NCI-H345 treated with DMSO at 0.1 percent for 48 hours (cell line): ENCODE measurements around the gene SYNRG.

Source experiments
- DNase-seq: peaks from one replicate; lab custom pipeline; 2025; ENCODE audit not compliant: unreplicated experiment; lab: John Stamatoyannopoulos, UW

Gene SYNRG

DNA sequence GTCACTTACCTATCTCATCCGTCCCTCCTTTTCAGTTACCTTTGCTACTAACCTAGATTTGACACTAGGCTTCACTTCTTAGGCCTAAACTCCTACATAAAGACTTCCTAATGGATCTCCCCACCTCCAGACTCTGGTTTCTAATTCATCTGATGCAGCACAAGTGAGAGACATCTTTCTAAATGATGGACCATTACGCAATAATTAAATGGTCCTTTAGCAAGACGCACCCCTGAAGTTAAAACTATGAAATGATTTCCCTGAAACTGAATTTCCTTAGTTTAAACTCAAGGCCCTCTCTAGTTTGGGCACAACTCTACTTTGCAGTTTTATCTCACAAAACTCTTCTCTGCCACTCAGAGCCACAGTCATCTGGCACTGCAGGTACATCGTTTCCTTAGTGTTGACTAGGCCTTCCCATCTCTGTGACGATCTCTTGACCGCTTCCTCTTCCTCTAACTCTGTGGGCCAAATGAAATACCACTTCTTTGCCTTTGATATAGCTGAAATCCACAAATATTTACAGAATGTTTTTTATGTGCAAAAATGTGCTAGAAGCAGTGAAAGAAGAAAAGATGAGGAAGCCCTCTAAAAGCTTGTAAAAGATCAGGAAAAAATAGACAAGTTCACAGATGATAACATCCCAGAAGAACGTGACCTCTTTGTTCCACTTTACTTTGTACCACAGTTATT is 3.3 kb downstream of the SYNRG start:
- DNase-seq: no peak

DNA sequence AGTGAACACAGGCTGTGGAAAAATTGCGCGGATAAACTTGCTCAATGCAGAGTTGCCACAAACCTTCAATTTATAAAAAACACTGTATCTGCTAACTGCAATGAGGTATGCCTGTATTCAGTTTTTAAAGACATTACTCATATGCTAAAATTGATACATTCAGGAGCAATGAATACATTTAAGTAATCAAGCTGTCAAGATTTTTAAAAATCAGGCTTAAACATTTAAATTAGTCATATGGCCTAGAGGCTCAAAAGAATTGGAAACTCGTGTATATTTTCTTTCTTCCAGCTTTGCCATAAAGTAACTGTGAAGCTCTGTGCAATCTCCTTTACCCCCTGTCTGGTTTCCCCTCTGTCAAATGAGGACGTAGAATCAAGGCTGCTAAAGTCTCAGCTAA is 4.1 kb downstream of the SYNRG start:
- DNase-seq: no peak

DNA sequence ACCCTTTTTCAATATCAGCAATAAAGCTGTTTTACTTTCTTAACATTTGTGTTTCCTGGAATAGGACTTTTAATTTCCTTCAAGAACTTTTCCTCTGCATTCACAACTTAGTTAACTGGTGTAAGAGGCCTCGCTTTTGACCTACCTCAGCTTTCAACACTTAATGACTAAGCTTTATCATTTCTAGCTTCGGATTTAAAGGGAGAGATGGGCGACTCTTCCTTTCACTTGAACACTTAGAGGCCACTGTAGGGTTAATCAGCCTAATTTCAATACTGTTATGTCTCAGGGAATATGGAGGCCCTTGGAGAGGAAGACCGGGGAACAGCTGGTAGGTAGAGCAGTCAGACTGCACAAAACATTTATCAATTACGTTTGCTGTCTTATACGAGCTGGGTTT is 4.7 kb downstream of the SYNRG start:
- DNase-seq: no peak

DNA sequence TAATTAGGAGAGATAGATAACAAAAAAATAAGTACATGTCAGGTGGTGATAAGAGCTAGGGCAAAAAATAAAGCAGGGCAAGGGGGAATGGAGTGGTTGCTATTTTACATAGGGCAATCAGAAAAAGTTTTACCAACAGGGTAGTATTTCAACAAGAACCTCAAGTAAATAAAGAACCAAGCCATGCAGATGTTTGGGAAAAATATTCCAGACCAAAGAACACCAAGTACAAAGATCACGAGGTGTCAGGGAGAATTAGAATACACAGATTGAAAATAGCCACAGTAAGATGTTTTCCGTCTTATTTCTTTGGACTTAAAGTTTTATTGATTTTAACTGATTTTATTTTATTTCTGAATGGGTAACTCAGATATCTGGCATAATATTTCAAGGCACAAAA is 11.1 kb downstream of the SYNRG start:
- no peak for DNase-seq

DNA sequence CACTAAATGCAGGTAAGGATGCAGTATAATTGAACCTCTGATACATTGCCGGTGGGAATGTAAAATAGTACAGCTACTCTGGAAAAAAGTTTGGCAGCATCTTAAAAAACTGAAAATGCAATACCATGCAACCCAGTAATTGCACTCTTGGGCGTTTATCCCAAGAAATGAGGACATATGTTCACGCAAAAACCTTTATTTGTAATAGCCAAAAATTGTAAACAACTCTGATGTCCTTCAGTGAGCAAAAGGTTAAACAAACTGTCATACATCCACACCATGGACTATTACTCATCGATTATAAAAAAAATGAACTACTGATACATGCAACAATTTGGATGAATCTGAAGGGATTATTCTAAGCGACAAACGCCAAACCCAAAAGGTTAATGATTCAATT is 16.9 kb downstream of the SYNRG start:
- no peak for DNase-seq

DNA sequence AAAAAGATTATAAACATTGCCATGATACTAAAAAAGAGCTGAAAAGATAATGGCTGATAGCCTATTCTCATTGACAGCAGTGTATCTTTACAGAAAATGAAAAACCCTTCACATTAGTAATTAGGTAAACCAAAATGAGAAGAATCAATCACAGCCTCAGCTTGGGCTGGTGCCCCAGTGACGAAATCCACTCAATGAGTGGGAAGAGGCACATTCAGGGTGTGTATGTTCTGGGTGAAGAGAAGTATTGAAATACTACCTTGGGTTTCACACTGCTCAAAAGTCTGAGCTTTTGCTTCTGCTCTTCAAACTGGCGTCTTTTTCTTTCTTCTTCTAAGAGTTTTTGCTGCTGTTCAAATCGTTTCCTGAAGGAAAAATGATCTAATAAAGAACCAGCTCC is 24.2 kb downstream of the SYNRG start:
- no peak for DNase-seq

DNA sequence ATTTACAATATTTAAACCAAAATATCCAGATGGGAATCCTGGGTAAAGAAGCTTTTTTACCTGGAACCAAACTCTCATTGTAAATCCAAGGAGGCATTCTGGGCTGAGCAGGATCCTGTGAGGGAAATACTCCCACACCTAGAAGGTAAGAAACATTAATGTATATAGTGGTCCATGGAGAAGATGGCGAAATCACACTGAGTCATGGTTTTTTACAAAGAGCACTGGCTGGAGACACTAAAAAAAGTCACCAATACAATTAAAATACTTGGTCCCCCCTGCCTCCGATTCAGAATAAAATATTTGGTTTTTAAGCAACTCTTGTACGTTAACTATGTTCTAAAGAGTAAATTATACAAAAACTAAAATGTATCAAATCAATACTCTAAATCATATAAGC is 32.9 kb downstream of the SYNRG start:
- no peak for DNase-seq

DNA sequence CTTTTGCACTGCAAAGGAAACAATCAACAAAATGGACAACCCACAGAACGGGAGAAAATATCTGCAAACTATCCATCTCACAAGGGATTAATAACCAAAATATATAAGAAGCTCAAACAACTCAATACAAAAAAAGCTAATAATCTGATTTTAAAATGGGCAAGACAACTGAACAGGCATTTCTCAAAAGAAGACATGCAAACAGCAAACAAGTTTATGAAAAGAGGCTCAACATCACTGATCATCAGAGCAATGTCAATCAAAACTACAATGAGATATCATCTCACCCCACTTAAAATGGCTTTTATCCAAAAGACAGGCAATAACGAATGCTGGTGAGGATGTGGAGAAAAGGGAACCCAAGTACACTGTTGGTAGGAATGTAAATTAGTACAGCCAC is 34.8 kb downstream of the SYNRG start:
- DNase-seq: no peak

DNA sequence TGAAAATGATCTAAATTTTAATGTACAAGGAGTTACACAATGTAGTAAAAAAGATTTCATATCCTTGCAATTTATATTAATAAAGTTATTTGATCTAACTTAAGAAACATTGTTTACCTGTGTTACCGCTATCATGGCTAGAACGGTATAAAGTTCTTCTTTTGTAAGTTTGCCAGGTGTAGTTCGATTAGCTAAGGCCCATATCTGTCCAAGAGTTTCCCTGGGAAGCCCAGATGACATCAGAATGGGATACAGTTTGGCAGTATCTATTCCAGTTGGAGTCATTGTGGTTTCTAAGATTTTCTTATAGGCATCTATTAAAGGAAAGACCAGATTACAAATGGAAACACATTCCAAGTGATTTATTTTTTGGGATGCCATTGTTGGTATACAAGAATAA is 37.5 kb downstream of the SYNRG start:
- no peak for DNase-seq

DNA sequence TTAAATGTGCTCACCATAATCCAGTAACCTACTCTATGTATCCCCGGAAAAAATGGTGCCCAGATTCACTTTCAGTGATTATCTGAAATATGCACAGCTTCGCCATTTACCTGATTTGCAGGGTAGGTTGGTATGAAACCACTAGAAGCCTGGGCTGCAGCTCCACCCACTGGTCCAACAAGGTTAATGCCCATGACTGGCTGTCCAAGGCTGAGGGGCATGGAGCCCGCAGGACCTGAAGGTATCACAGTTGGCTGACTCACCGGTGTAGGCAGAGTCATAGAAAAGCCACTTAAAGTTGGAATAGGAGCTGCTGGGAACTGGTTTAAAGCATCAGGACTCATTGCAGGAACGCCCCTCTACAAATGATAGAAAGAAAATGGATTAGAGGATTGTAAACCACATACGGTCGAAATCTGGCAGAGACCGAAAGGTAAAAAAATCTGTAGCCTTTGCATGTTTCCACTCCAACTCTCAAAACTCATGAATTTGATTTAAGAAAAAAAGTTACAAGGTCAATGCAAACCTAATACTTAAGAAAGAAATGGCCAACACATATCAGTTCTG is 38.6 kb downstream of the SYNRG start:
- DNase-seq: no peak

DNA sequence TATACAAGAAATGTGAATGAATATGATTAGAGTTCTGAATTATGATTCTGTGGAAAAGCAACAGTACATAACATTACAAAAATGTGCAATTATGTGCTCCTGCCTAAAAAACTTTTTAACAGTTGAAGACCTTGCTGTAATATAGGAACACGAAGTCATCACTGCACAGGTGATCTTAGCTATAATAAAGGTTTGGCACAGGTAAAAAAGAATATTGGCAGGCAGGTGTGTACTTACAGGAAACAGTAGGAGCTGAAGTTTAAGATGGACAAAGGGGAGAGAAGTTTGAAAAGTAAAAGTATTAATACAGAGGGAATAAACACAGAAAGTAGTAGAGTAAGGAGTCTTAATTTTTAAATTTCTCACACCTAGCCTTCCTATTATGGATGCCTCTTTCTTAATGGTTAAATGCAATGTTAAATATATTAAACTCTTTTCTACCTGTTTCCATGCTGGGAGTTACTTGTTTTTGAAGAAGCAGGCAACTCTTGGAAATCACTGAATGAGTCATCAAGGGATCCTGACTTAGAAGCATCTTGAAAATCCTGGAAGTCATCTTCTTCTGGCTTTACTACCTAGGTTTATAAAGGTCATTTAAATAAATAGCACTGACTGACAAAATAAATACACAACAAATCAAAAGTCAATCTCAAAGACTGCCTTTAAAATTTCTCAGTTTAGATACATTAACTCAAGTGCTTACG is 40.7 kb downstream of the SYNRG start:
- no peak for DNase-seq

DNA sequence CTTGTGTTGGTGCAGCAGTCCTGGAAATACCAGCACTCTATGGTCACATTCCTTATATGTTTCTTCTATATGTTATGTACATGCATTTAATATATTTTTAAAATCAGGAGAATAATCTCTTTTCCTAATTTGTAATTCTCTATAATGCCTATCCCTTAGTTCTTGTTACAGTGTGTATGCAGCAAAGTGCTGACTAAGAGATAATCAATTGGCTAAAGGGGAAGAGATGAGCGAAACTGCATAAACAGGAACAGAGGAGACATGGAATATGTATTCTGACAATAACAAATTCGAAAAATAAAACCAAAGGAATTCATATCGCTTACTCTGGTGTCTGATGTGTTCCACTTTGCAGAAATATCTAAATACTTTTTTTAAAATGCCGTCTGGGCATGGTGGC is 41.7 kb downstream of the SYNRG start:
- no peak for DNase-seq

DNA sequence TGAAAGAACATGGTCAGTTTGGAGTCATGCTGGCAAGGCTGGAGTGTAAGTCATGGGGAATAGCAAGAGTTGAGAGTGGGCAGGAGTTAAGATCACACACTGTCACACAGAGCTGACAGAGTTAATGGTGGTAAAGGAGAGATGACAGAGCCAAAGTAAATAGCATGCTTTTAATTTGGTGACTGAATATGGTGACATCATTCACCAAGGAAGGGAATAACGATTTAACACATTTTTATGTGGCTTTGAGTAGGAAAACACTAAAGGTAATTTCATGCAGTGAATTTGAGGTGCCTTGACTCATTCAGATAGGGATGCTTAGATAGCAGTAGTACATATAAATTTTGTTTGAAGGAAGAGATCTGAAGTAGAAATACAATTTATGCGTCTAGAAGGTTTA is 42.1 kb downstream of the SYNRG start:
- no peak for DNase-seq

DNA sequence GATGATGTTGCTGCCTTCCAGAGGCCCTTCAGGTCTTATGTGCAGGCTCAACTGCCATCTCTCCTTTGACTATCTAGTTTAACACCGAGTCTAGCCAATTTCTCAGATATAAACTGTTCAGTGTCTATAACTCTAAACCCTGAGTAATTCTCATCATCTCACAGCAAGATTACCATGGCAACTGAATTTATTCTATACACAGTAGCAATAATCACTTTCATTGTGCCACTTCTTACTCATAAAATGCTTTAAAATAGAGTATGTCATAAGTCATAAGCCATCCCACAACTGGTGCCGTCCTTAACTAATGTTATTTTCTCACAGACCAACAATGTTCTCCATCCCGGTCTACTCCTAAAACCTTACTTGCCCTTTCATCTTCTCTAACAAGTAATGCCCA is 45.0 kb downstream of the SYNRG start:
- DNase-seq: no peak

DNA sequence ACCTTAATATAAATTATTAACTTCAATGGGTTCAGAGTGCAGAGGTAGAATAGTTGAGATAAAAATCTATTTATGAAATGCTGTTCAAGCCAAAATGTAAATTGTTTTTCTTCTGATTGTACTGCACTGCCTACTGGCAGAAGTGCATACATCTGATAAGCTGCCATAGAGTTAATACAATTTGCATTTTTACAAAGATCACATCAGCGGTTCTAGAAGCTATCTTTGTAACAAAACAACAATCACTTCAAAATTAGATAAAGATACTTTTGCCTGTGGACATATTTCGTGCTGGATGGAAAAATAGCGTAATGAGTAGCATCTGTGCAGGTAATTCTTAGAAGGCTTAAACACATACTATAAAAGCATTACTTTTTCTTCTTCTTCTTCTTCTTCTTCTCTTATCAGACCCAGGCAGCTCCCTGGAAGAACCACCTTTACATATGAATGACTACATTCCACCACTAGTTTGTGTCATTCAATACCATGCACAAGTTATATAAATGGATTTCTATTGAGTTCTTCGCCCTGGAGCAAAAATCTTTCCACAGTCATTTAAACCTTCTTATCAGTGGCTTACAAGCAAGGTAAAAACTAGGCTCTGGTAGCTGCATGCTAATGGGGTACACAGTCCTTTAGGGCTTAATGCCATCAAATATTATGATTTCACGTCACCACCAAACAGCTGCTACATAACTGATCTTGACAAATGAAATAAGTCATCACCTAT is 47.0 kb downstream of the SYNRG start:
- DNase-seq: no peak

DNA sequence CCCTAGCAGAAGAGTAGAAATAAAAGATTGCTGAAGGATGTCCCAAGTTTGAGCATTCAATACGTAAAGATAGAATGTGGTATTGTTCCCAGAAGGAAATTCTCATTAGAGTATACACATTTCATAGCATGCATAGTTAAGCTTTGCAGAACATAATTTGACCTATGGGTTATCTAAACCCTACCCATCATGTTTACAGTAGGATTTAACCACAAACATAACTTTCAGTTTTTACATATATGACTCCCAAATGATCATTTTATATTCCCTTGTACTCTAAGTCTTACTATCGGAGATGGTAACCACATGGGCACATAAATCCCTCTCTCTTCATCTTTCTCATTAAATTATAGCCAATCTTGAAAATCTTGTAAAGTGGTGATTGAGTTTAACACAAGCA is 50.9 kb downstream of the SYNRG start:
- DNase-seq: no peak

DNA sequence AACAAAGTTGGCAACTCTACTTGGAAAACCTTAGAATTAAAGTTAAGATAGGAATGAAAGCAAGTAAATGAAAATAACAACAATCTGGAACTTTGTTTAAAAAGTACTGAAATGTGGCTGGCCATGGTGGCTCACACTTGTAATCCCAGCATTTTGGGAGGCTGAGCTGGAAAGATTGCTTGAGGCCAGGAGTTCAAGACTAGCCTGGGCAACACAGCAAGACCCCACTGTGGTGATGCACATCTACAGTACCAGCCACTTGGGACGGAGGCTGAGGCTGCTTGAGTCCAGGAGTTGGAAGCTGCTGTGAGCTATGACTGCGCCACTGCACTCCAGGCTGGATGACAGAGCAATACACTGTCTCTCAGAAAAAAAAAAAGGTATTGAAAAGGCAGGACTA is 51.7 kb downstream of the SYNRG start:
- DNase-seq: no peak

DNA sequence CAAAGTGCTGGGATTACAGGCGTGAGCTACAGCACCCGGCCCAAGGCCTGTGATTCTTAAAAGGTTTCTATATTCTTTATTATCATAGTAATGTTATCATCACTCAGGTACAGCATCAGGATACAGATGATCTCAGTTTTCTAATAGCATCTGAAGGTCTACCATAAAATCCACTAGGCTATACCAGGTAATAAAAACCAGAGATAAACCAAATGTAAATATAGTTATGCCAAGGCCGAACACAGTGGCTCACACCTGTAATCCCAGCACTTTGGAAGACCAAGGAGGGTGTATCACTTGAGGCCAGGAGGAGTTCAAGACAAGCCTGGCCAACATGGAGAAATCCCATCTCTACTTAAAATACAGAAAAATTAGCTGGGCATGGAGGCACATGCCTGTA is 53.8 kb downstream of the SYNRG start:
- no peak for DNase-seq

DNA sequence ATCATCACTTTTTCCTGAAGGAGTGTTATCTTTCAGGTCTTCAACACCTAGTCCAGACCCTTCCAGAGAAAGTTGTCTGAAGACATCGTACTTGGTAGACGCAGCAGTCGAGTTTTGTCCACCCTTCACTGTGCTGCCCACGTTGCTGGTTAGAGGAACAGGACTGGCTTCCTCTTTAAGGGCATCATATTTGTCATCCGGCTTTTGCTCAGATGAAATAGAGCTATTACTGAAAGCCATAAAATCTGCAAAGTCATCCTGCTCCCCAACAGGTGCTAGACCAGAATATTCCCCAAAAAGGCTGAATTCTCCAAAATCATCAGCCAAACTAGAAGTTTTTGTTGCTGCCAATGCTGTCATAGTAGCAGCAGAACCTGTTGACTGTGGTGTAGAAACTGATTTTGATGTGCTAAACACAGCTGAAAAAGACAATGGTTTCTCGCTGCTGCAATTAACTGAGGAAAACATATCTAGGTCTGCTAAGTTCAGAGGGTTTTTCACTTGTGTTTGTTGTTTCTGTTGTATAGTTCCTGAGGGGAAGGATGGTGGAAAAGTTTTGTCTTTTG is 55.7 kb downstream of the SYNRG start:
- DNase-seq: no peak

DNA sequence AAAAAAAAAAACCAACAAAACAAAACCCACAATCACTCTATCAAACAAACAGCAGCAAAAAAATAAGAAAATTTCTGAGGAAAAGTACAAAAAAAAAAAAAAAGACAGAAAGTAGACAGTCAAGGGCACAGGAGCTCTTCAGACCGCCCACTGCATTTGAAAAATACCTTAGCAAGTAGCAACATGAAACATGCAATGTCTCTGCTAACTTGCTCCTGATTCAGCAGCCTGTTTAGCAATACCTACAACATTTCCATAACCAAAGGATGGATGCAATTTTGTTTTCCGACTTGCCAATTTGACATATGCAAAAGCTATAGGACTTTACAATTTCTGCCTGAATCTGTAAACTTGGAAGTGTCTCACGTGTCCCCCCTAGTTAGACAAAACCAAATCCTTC is 57.4 kb downstream of the SYNRG start:
- no peak for DNase-seq

DNA sequence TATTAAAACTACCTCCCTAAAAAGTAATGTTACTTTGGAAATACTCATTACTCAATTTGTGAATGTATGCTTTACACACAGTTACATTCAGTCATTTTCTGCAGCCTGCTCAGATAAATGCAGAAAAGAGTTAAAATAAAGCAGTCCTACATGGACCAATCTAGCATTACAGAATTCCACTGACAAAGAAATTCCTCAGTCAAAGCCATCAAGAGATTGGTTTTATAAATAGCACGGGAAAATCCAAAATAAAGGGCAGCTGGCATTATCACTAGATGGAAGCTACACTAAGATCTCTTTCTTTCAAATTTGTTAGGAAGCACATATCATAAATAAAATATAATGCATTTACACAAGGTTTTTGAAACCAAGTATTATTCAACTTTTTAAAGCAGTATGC is 61.2 kb downstream of the SYNRG start:
- DNase-seq: no peak

DNA sequence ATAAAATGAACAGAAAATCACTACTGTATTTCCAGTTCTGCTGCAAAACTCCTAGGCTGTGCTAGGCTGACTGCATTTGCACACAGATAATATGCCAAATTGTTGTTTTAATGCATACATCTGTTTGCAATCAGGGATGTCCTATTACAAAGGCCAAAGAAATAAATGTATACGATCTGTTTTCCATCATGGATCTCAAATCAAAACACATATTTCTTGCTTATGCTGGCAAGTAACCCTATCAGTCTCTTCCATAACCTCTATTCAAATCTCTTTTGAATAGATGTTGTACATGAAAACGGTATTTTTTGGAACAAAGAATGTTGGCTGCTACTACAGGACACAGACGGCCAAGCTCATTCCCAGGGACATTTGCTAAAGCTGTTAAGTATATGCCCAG is 62.9 kb downstream of the SYNRG start:
- no peak for DNase-seq
